HK-2 (cell line): ENCODE results near the gene DOCK3.
"Not testable (repeated sequence)": the region's sequence is repeated elsewhere in the genome, so short reads cannot be mapped to it uniquely, and the experiment has no call there.

ENCODE experiments used
- DNase-seq: peaks from one replicate; pipeline ENCODE4 v3.0.0-alpha.2; 2018; ENCODE audit not compliant: unreplicated experiment

Gene DOCK3

GRCh38 chr3:50687127-50687751, 12.5 kb downstream of the DOCK3 start:
- DNase-seq = no peak

- DNase-seq = no peak
Observed at GRCh38 chr3:50687916-50688315, 13.2 kb downstream of the DOCK3 start.

GRCh38 chr3:50688602-50689001, 13.9 kb downstream of the DOCK3 start:
- not testable (repeated sequence) for DNase-seq

GRCh38 chr3:50689558-50689957, 14.8 kb downstream of the DOCK3 start:
- no peak for DNase-seq

GRCh38 chr3:50695031-50695430, 20.3 kb downstream of the DOCK3 start:
- DNase-seq = no peak

GRCh38 chr3:50696276-50696675, 21.5 kb downstream of the DOCK3 start:
- no peak for DNase-seq

- DNase-seq = no peak
Observed at GRCh38 chr3:50698269-50698668, 23.5 kb downstream of the DOCK3 start.

GRCh38 chr3:50708620-50709019, 33.9 kb downstream of the DOCK3 start:
- DNase-seq = no peak

GRCh38 chr3:50714946-50715345, 40.2 kb downstream of the DOCK3 start:
- no peak for DNase-seq

GRCh38 chr3:50724831-50725230, 50.1 kb downstream of the DOCK3 start:
- no peak for DNase-seq

GRCh38 chr3:50734985-50735384, 60.3 kb downstream of the DOCK3 start:
- DNase-seq = no peak

GRCh38 chr3:50737193-50737905, 62.6 kb downstream of the DOCK3 start:
- no peak for DNase-seq

GRCh38 chr3:50737906-50738598, 63.3 kb downstream of the DOCK3 start:
- no peak for DNase-seq

GRCh38 chr3:50743643-50744042, 68.9 kb downstream of the DOCK3 start:
- DNase-seq = no peak

GRCh38 chr3:50749822-50750221, 75.1 kb downstream of the DOCK3 start:
- DNase-seq = no peak

GRCh38 chr3:50759015-50759414, 84.3 kb downstream of the DOCK3 start:
- DNase-seq = no peak

- no peak for DNase-seq
Observed at GRCh38 chr3:50777680-50778079, 103.0 kb downstream of the DOCK3 start.

- not testable (repeated sequence) for DNase-seq
Observed at GRCh38 chr3:50781766-50782165, 107.0 kb downstream of the DOCK3 start.

- DNase-seq = no peak
Observed at GRCh38 chr3:50786631-50787030, 111.9 kb downstream of the DOCK3 start.

- DNase-seq = not testable (repeated sequence)
Observed at GRCh38 chr3:50790894-50791293, 116.2 kb downstream of the DOCK3 start.

- no peak for DNase-seq
Observed at GRCh38 chr3:50792568-50792967, 117.8 kb downstream of the DOCK3 start.

GRCh38 chr3:50803805-50804204, 129.1 kb downstream of the DOCK3 start:
- not testable (repeated sequence) for DNase-seq

GRCh38 chr3:50804376-50804775, 129.6 kb downstream of the DOCK3 start:
- DNase-seq = not testable (repeated sequence)
